Smooth muscle cell (in vitro differentiated cells): ENCODE data around the gene VSTM2B. TPM values are rescaled to one million over a fixed set of nuclear protein-coding genes. Genes with fewer than 3 reads are reported as not detected.
"Not testable (repeated sequence)": the region's sequence is repeated elsewhere in the genome, so short reads cannot be mapped to it uniquely, and the experiment has no call there.

Experiments used
- DNase-seq: peaks from one replicate; lab custom pipeline; 2025; ENCODE audit not compliant: unreplicated experiment; lab: John Stamatoyannopoulos, UW
- H2AFZ ChIP-seq: fragments of 200-600 bp; sonication (generic); 2 replicates; pipeline ENCODE4 v1.6.0; 2016; ENCODE audit warnings: antibody characterized with exemption, low read depth, mild to moderate bottlenecking
- H3F3A ChIP-seq: fragments of 200-600 bp; sonication (generic); 2 replicates; pipeline ENCODE4 v1.6.0; 2017; ENCODE audit warnings: antibody characterized with exemption, low read depth
- H3K27ac ChIP-seq: fragments of 200-600 bp; sonication (generic); 2 replicates; pipeline ENCODE4 v1.5.1; 2016; ENCODE audit warnings: low read depth, mild to moderate bottlenecking
- H3K27me3 ChIP-seq: fragments of 200-600 bp; sonication (generic); 2 replicates; pipeline ENCODE4 v1.6.1; 2016; ENCODE audit warnings: low read depth, mild to moderate bottlenecking
- H3K36me3 ChIP-seq: fragments of 200-600 bp; sonication (generic); 2 replicates; pipeline ENCODE4 v1.5.1; 2016; ENCODE audit warnings: low read depth
- H3K4me1 ChIP-seq: fragments of 200-600 bp; sonication (generic); 2 replicates; pipeline ENCODE4 v1.5.1; 2016; ENCODE audit warnings: low read depth
- H3K4me2 ChIP-seq: fragments of 200-600 bp; sonication (generic); 2 replicates; pipeline ENCODE4 v1.6.0; 2016; ENCODE audit warnings: mild to moderate bottlenecking
- H3K4me3 ChIP-seq: fragments of 200-600 bp; sonication (generic); 2 replicates; pipeline ENCODE4 v1.5.1; 2016; ENCODE audit warnings: mild to moderate bottlenecking
- H3K79me2 ChIP-seq: fragments of 200-600 bp; sonication (generic); 2 replicates; pipeline ENCODE4 v1.6.0; 2016; ENCODE audit warnings: low read depth, mild to moderate bottlenecking
- H3K9ac ChIP-seq: fragments of 200-600 bp; sonication (generic); 2 replicates; pipeline ENCODE4 v1.6.0; 2016; ENCODE audit warnings: low read depth
- H3K9me3 ChIP-seq: fragments of 200-600 bp; sonication (generic); replicated peaks from 2 replicates; pipeline ENCODE4 v1.5.1; 2016; ENCODE audit warnings: low read depth
- H4K20me1 ChIP-seq: fragments of 200-600 bp; sonication (generic); 2 replicates; pipeline ENCODE4 v1.6.0; 2016; ENCODE audit warnings: low read depth
- CTCF ChIP-seq: fragments of 200-600 bp; sonication (generic); IDR thresholded peaks from 2 replicates; pipeline ENCODE4 v1.5.1; 2017; ENCODE audit warnings: borderline replicate concordance, mild to moderate bottlenecking, antibody characterized with exemption; ENCODE audit not compliant: insufficient read depth, poor library complexity, severe bottlenecking
- WGBS: methylation state at CpG from one replicate; pipeline ENCODE4 v1.1.7; 2016; ENCODE audit warnings: low lambda C conversion rate; 5-methylcytosine and 5-hydroxymethylcytosine counted together
- polyA plus RNA-seq: library from polyadenylated mRNA; unstranded; fragments of >200 nt; fragmentation: Nextera tagmentation; extraction: Ambion mirVana; gene quantifications from 2 replicates; pipeline ENCODE4 v1.2.1, GENCODE V29; 2016
- total RNA-seq: library from RNA; depleted of rRNA; stranded (reverse); fragments of >200 nt; gene quantifications from 2 replicates; pipeline ENCODE4 v1.2.3, GENCODE V29; 2014

The VSTM2B gene
- total and polyA plus RNA-seq, 2 experiments from 2014 or later: not detected

- no peak for TF ChIP-seq CTCF
- H3F3A ChIP-seq: no peaks in the 10 kb centered on the region
- H3K79me2 ChIP-seq: no peaks in the 10 kb centered on the region
- no peaks in the 10 kb centered on the region for H3K36me3 ChIP-seq
- WGBS: 83% methylated on average over 7 of the region's 7 CpGs
- H3K4me2 ChIP-seq: no peak overlapping the region
- DNase-seq: no peak
- H3K4me1 ChIP-seq: no peaks in the 10 kb centered on the region
- H3K4me3 ChIP-seq: no peak overlapping the region
- no peak overlapping the region for H2AFZ ChIP-seq
- H3K27me3 ChIP-seq: no peaks in the 10 kb centered on the region
- no peak overlapping the region for H3K27ac ChIP-seq
- no peaks in the 10 kb centered on the region for H3K9me3 ChIP-seq
- H4K20me1 ChIP-seq: no peaks in the 10 kb centered on the region
- H3K9ac ChIP-seq: no peak overlapping the region
Observed at GRCh38 chr19:29485293-29485692, 40.5 kb upstream of the VSTM2B start.

- WGBS: 90% methylated on average over 9 of the region's 9 CpGs
- H3K79me2 ChIP-seq, DNase-seq, H3K4me2 ChIP-seq, H2AFZ ChIP-seq, H3F3A ChIP-seq, H3K27ac ChIP-seq, H3K4me3 ChIP-seq, H4K20me1 ChIP-seq, H3K9me3 ChIP-seq, H3K9ac ChIP-seq, H3K36me3 ChIP-seq, H3K27me3 ChIP-seq, H3K4me1 ChIP-seq: not testable (repeated sequence)
Observed at GRCh38 chr19:29486961-29487360, 38.8 kb upstream of the VSTM2B start.

GRCh38 chr19:29487432-29487831 is 38.4 kb upstream of the VSTM2B start:
- Histone ChIP-seq H3K4me1 (no peaks in the 10 kb centered on the region), H3K27me3 (peaks cover 7% of the 10 kb centered on the region), H3K79me2 (no peaks in the 10 kb centered on the region), H3K9me3 (no peaks in the 10 kb centered on the region), H3K4me3 (no peak overlapping the region), H3K36me3 (no peaks in the 10 kb centered on the region), H4K20me1 (no peaks in the 10 kb centered on the region), H3K27ac (no peak overlapping the region), H3F3A (no peaks in the 10 kb centered on the region), H3K4me2 (no peak overlapping the region), H3K9ac (no peak overlapping the region), H2AFZ (no peak overlapping the region)
- 72% methylated on average over 7 of the region's 7 CpGs for WGBS
- DNase-seq: no peak
- TF ChIP-seq CTCF: no peak

GRCh38 chr19:29488316-29488715 is 37.5 kb upstream of the VSTM2B start:
- no peak for TF ChIP-seq CTCF
- Histone ChIP-seq H3K4me3 (no peak overlapping the region), H3K9ac (no peak overlapping the region), H3K4me2 (no peak overlapping the region), H4K20me1 (no peaks in the 10 kb centered on the region), H3K4me1 (no peaks in the 10 kb centered on the region), H3K79me2 (no peaks in the 10 kb centered on the region), H3K27me3 (peaks cover 7% of the 10 kb centered on the region), H3K27ac (no peak overlapping the region), H2AFZ (no peak overlapping the region), H3K36me3 (no peaks in the 10 kb centered on the region), H3F3A (no peaks in the 10 kb centered on the region), H3K9me3 (no peaks in the 10 kb centered on the region)
- 90% methylated on average over 5 of the region's 5 CpGs for WGBS
- DNase-seq: no peak
